ENCODE data around the gene NOLC1. TPM values are rescaled to one million over a fixed set of nuclear protein-coding genes. Genes with fewer than 3 reads are reported as not detected.

The NOLC1 gene
- total RNA-seq, 1 donor from 2014 or later, result 116 TPM

DNA sequence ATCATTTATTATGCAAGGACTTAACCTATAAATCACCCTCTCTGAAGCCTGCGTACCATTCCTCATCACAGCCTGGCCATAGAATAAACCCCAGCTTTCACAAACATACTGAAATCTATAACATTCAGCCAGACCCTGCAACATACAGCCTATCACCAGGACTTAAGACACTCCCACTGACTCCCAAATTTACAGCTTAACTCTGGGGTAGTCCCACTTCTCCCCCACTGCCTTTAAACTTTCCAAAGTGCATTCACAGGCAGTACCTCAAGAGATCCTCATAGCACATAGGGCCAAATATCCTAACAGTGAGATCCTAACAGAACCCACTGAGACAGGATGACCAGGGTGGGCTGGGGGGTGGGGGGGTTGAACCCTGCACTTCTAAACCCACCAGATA lies 35.5 kb upstream of the NOLC1 start:
- no peaks in the 10 kb centered on the region for H3K27me3 Mint-ChIP-seq (ENCODE audit: low read depth)
- DNase-seq (ENCODE audit: low read depth, low spot score), result no peak
- peak overlapping the region; percentile 94 for H3K4me3 Mint-ChIP-seq
- H3K9me3 Mint-ChIP-seq, result no peaks in the 10 kb centered on the region
- peak overlapping the region; percentile 82 for H3K27ac Mint-ChIP-seq (ENCODE audit: unreplicated experiment)
- no peaks in the 10 kb centered on the region for H3K36me3 Mint-ChIP-seq (ENCODE audit: low read depth)
- TF ChIP-seq, protein P1, sequence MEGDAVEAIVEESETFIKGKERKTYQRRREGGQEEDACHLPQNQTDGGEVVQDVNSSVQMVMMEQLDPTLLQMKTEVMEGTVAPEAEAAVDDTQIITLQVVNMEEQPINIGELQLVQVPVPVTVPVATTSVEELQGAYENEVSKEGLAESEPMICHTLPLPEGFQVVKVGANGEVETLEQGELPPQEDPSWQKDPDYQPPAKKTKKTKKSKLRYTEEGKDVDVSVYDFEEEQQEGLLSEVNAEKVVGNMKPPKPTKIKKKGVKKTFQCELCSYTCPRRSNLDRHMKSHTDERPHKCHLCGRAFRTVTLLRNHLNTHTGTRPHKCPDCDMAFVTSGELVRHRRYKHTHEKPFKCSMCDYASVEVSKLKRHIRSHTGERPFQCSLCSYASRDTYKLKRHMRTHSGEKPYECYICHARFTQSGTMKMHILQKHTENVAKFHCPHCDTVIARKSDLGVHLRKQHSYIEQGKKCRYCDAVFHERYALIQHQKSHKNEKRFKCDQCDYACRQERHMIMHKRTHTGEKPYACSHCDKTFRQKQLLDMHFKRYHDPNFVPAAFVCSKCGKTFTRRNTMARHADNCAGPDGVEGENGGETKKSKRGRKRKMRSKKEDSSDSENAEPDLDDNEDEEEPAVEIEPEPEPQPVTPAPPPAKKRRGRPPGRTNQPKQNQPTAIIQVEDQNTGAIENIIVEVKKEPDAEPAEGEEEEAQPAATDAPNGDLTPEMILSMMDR (conservative IDR thresholded peaks at IDR 0.05), result no peak
- H3K4me1 Mint-ChIP-seq, result peaks cover 77% of the 10 kb centered on the region

DNA sequence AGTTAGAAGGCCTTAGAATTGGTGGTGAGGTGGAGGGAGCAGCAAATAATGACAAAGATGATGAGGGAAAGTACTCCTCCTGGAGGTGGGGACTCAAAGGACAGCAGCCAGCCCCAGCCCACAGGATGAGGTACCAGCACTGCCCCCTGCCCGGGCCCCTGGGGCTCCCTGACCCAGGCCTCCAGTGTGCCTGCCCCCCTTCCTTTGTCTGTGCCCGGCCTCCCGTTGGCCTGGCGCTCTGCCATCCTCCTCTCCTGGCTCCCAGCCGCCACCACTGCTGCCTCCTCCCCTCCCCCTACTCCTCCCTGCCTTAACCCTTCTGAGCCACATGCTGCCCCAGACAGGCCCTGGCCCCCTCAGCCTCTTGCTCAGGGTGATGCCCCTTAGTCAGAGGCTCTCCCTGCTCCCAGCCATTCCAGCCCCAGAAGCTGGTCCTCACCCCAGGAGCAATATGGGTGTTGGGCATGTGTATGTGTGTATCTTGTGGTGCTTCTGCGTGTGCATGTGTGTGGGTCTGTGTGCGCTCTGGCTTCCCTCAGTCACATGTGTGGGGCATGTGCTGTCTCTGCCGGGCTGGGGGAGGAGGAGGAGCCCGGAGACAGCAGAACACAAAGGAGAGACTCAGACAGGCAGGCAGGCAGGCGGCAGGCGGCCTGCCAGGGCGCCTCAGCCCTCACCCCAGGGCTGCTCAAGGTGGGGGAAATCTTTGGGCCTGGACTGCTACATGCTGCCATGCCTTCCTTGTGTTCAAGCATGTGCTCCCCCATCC lies 34.6 kb upstream of the NOLC1 start:
- no peaks in the 10 kb centered on the region for H3K36me3 Mint-ChIP-seq (ENCODE audit: low read depth)
- peak overlapping the region; percentile 99 for H3K27ac Mint-ChIP-seq (ENCODE audit: unreplicated experiment)
- no peaks in the 10 kb centered on the region for H3K27me3 Mint-ChIP-seq (ENCODE audit: low read depth)
- H3K9me3 Mint-ChIP-seq, result no peaks in the 10 kb centered on the region
- TF ChIP-seq, protein P1 (conservative IDR thresholded peaks at IDR 0.05), result peak; percentile 34
- DNase-seq (ENCODE audit: low read depth, low spot score), result peak; percentile 44
- H3K4me3 Mint-ChIP-seq, result peak overlapping the region; percentile 94
- H3K4me1 Mint-ChIP-seq, result peaks cover 81% of the 10 kb centered on the region

- Mint-ChIP-seq H3K4me1 (peaks cover 69% of the 10 kb centered on the region), H3K9me3 (no peaks in the 10 kb centered on the region), H3K4me3 (peak overlapping the region; percentile 94), H3K36me3 (ENCODE audit: low read depth) (no peaks in the 10 kb centered on the region), H3K27me3 (ENCODE audit: low read depth) (no peaks in the 10 kb centered on the region), H3K27ac (ENCODE audit: unreplicated experiment) (peak overlapping the region; percentile 99)
- TF ChIP-seq, protein P1 (conservative IDR thresholded peaks at IDR 0.05), result no peak
- DNase-seq (ENCODE audit: low read depth, low spot score), result no peak
Measured at GRCh38 chr10:102118867-102119266, 33.3 kb upstream of the NOLC1 start.

- H3K36me3 Mint-ChIP-seq (ENCODE audit: low read depth), result no peaks in the 10 kb centered on the region
- no peaks in the 10 kb centered on the region for H3K27me3 Mint-ChIP-seq (ENCODE audit: low read depth)
- H3K4me3 Mint-ChIP-seq, result peak overlapping the region; percentile 94
- peaks cover 68% of the 10 kb centered on the region for H3K4me1 Mint-ChIP-seq
- H3K27ac Mint-ChIP-seq (ENCODE audit: unreplicated experiment), result peak overlapping the region; percentile 19
- TF ChIP-seq, protein P1 (conservative IDR thresholded peaks at IDR 0.05), result no peak
- H3K9me3 Mint-ChIP-seq, result no peaks in the 10 kb centered on the region
- DNase-seq (ENCODE audit: low read depth, low spot score), result no peak
Measured at GRCh38 chr10:102119417-102120141, 32.6 kb upstream of the NOLC1 start.

GRCh38 chr10:102120142-102120990 lies 31.8 kb upstream of the NOLC1 start, which contains the start of gene LDB1:
LDB1 (minus strand) TSS chr10:102120368; CDS start chr10:102120110, 258 bp downstream.
- no peaks in the 10 kb centered on the region for H3K36me3 Mint-ChIP-seq (ENCODE audit: low read depth)
- peak within 1 kb of the TSS; percentile 94 for H3K4me3 Mint-ChIP-seq
- peaks cover 62% of the 10 kb centered on the region for H3K4me1 Mint-ChIP-seq
- peak within 1 kb of the TSS; percentile 96 for H3K27ac Mint-ChIP-seq (ENCODE audit: unreplicated experiment)
- H3K9me3 Mint-ChIP-seq, result no peaks in the 10 kb centered on the region
- TF ChIP-seq, protein P1 (conservative IDR thresholded peaks at IDR 0.05), result no peak
- DNase-seq (ENCODE audit: low read depth, low spot score), result peak; percentile 77
- H3K27me3 Mint-ChIP-seq (ENCODE audit: low read depth), result no peaks in the 10 kb centered on the region

All from neural crest cell (in vitro differentiated cells).